OCI-LY1 (cell line): ENCODE results near the gene CRYBG1.

ENCODE experiments used
- H2AFZ ChIP-seq: fragments of 200-600 bp; sonication (generic), shearing (Covaris generic); 2 replicates; pipeline ENCODE4 v1.6.0; 2014; ENCODE audit warnings: antibody characterized with exemption, mild to moderate bottlenecking, low read length
- H3F3A ChIP-seq: fragments of 200-600 bp; sonication (generic), shearing (Covaris generic); 2 replicates; pipeline ENCODE4 v1.6.0; 2014; ENCODE audit warnings: mild to moderate bottlenecking, antibody characterized with exemption, low read length, moderate library complexity; ENCODE audit not compliant: insufficient read depth
- H3K27ac ChIP-seq: fragments of 200-600 bp; sonication (generic); 2 replicates; pipeline ENCODE4 v1.5.1; 2014; ENCODE audit warnings: low read length, mixed run types, mild to moderate bottlenecking, low read depth; ENCODE audit not compliant: poor library complexity, severe bottlenecking
- H3K27me3 ChIP-seq: fragments of 200-600 bp; sonication (generic); 2 replicates; pipeline ENCODE4 v1.6.0; 2014; ENCODE audit warnings: antibody characterized with exemption, mild to moderate bottlenecking, low read length, moderate library complexity; ENCODE audit not compliant: insufficient read depth
- H3K36me3 ChIP-seq: fragments of 200-600 bp; sonication (generic); 2 replicates; pipeline ENCODE4 v1.6.1; 2014; ENCODE audit warnings: mild to moderate bottlenecking, antibody characterized with exemption, low read length, moderate library complexity, mixed read lengths; ENCODE audit not compliant: insufficient read depth
- H3K4me1 ChIP-seq: fragments of 200-600 bp; sonication (generic); 2 replicates; pipeline ENCODE4 v1.5.1; 2014; ENCODE audit warnings: mild to moderate bottlenecking, low read length, moderate library complexity; ENCODE audit not compliant: insufficient read depth, severe bottlenecking
- H3K4me2 ChIP-seq: fragments of 200-600 bp; sonication (generic), shearing (Covaris generic); 2 replicates; pipeline ENCODE4 v1.6.1; 2014; ENCODE audit warnings: low read length
- H3K4me3 ChIP-seq: fragments of 200-600 bp; sonication (generic); 2 replicates; pipeline ENCODE4 v1.5.1; 2014; ENCODE audit warnings: low read length, low read depth, mild to moderate bottlenecking, mixed read lengths; ENCODE audit not compliant: poor library complexity, severe bottlenecking
- H3K79me2 ChIP-seq: fragments of 200-600 bp; shearing (Covaris generic); 2 replicates; pipeline ENCODE4 v1.6.1; 2016; ENCODE audit warnings: mixed run types, low read length, mixed read lengths; ENCODE audit not compliant: insufficient read depth
- H3K9ac ChIP-seq: fragments of 200-600 bp; sonication (generic), shearing (Covaris generic); 2 replicates; pipeline ENCODE4 v1.6.1; 2014; ENCODE audit warnings: mild to moderate bottlenecking, low read length, mixed read lengths
- H3K9me2 ChIP-seq: fragments of 200-600 bp; sonication (generic), shearing (Covaris generic); 2 replicates; pipeline ENCODE4 v1.6.1; 2014; ENCODE audit warnings: low read depth, mild to moderate bottlenecking, low read length, mixed read lengths
- H3K9me3 ChIP-seq: fragments of 200-600 bp; shearing (Covaris generic); 2 replicates; pipeline ENCODE4 v1.6.1; 2014; ENCODE audit warnings: low read length, mixed read lengths
- H4K20me1 ChIP-seq: fragments of 200-600 bp; sonication (generic), shearing (Covaris generic); 2 replicates; pipeline ENCODE4 v1.6.0; 2016; ENCODE audit warnings: mild to moderate bottlenecking, low read length; ENCODE audit not compliant: insufficient read depth
- CTCF ChIP-seq: fragments of 200-600 bp; sonication (generic), shearing (Covaris generic); IDR thresholded peaks from 2 replicates; pipeline ENCODE4 v1.5.1; 2017; ENCODE audit warnings: mild to moderate bottlenecking, antibody characterized with exemption, low read length, moderate library complexity, mixed read lengths
- EZH2 ChIP-seq: fragments of 200-600 bp; sonication (generic), shearing (Covaris generic); IDR thresholded peaks from 2 replicates; pipeline ENCODE4 v1.8.0; 2017; ENCODE audit warnings: borderline replicate concordance, mixed run types, mild to moderate bottlenecking, antibody characterized with exemption, low read length, moderate library complexity, mixed read lengths

CRYBG1 gene

GRCh38 chr6:106451439-106451838 lies 90.9 kb downstream of the CRYBG1 start:
- H3K4me3 ChIP-seq, result no peak overlapping the region
- H3K27ac ChIP-seq, result no peak overlapping the region
- no peaks in the 10 kb centered on the region for H3K9me2 ChIP-seq
- no peaks in the 10 kb centered on the region for H3K79me2 ChIP-seq
- no peak overlapping the region for H3K9ac ChIP-seq
- H3K36me3 ChIP-seq, result no peaks in the 10 kb centered on the region
- H4K20me1 ChIP-seq, result no peaks in the 10 kb centered on the region
- H3K9me3 ChIP-seq, result no peaks in the 10 kb centered on the region
- no peak overlapping the region for H2AFZ ChIP-seq
- TF ChIP-seq CTCF (no peak), EZH2 (no peak)
- H3K4me2 ChIP-seq, result no peak overlapping the region
- no peaks in the 10 kb centered on the region for H3K27me3 ChIP-seq
- H3F3A ChIP-seq, result no peaks in the 10 kb centered on the region
- peaks cover 16% of the 10 kb centered on the region for H3K4me1 ChIP-seq

- Histone ChIP-seq H3K9me2 (no peaks in the 10 kb centered on the region), H3K79me2 (no peaks in the 10 kb centered on the region), H2AFZ (no peak overlapping the region), H3F3A (no peaks in the 10 kb centered on the region), H3K27me3 (no peaks in the 10 kb centered on the region), H4K20me1 (no peaks in the 10 kb centered on the region), H3K9ac (no peak overlapping the region), H3K4me1 (peaks cover 9% of the 10 kb centered on the region), H3K4me3 (no peak overlapping the region), H3K27ac (no peak overlapping the region), H3K4me2 (no peak overlapping the region), H3K9me3 (no peaks in the 10 kb centered on the region), H3K36me3 (no peaks in the 10 kb centered on the region)
- TF ChIP-seq CTCF (no peak), EZH2 (no peak)
Observed at GRCh38 chr6:106452628-106453027, 92.1 kb downstream of the CRYBG1 start.

- no peak for TF ChIP-seq CTCF
- no peak for TF ChIP-seq EZH2
- Histone ChIP-seq H3K79me2 (no peaks in the 10 kb centered on the region), H3K9me3 (no peaks in the 10 kb centered on the region), H3K9me2 (no peaks in the 10 kb centered on the region), H3K9ac (no peak overlapping the region), H3K4me1 (no peaks in the 10 kb centered on the region), H3K27me3 (no peaks in the 10 kb centered on the region), H3F3A (no peaks in the 10 kb centered on the region), H3K4me3 (no peak overlapping the region), H2AFZ (no peak overlapping the region), H3K4me2 (no peak overlapping the region), H3K36me3 (no peaks in the 10 kb centered on the region), H3K27ac (no peak overlapping the region), H4K20me1 (no peaks in the 10 kb centered on the region)
Observed at GRCh38 chr6:106453756-106454367, 93.3 kb downstream of the CRYBG1 start.
